HG03378 (cell line): ENCODE results near the gene ARL16.

Experiments used
- ATAC-seq: cut with Tn5 transposase; IDR thresholded peaks from one replicate; pipeline ENCODE4 v1.9.1; 2021; ENCODE audit warnings: mild to moderate bottlenecking, moderate library complexity; ENCODE audit not compliant: unreplicated experiment

The ARL16 gene

GRCh38 chr17:81647640-81648012 lies 36.0 kb downstream of the ARL16 start:
- ATAC-seq = no peak

- ATAC-seq = no peak
These were observed 36.6 kb downstream of the ARL16 start for GRCh38 chr17:81646869-81647600.

GRCh38 chr17:81644976-81645952 lies 38.3 kb downstream of the ARL16 start:
- ATAC-seq = no peak

GRCh38 chr17:81644496-81644895 lies 39.1 kb downstream of the ARL16 start:
- ATAC-seq = no peak

GRCh38 chr17:81641825-81642489 lies 41.6 kb downstream of the ARL16 start:
- no peak for ATAC-seq

- ATAC-seq = no peak
These were observed 43.6 kb downstream of the ARL16 start for GRCh38 chr17:81640011-81640410.

GRCh38 chr17:81638683-81639082 lies 44.9 kb downstream of the ARL16 start:
- ATAC-seq = no peak

- ATAC-seq = no peak
These were observed 46.9 kb downstream of the ARL16 start, which contains the start of the genes NPLOC4 and TSPAN10 for GRCh38 chr17:81636505-81637288. TSS of gene NPLOC4 (minus strand) at chr17:81637112. CDS start at chr17:81636930, 182 bp downstream. TSS of gene TSPAN10 (plus strand) at chr17:81637196. CDS start at chr17:81642413, 5,217 bp downstream.

- no peak for ATAC-seq
These were observed 47.6 kb downstream of the ARL16 start for GRCh38 chr17:81635973-81636504.

- ATAC-seq = no peak
These were observed 48.2 kb downstream of the ARL16 start for GRCh38 chr17:81635431-81635830.

- ATAC-seq = no peak
These were observed 52.1 kb downstream of the ARL16 start for GRCh38 chr17:81631482-81631881.
